ENCODE results near the gene OPN1MW2.
"Not testable (repeated sequence)": the region's sequence is repeated elsewhere in the genome, so short reads cannot be mapped to it uniquely, and the experiment has no call there.

GRCh38 chrX:154225292-154225691 lies 5.7 kb downstream of the OPN1MW2 start:
- not testable (repeated sequence) for TF ChIP-seq JUND (CRISPR knock-in tag; IDR thresholded peaks at IDR 0.05); ZHX1 (CRISPR knock-in tag; IDR thresholded peaks at IDR 0.05; ENCODE audit: low read depth); RFX5 (IDR thresholded peaks at IDR 0.05; ENCODE audit: low read depth, low read length); ZNF430 (CRISPR knock-in tag; IDR thresholded peaks at IDR 0.05); SP1 (IDR thresholded peaks at IDR 0.05); SP1 (CRISPR knock-in tag; IDR thresholded peaks at IDR 0.05); TP53 (CRISPR knock-in tag; conservative IDR thresholded peaks at IDR 0.05); FOXM1 (CRISPR knock-in tag; IDR thresholded peaks at IDR 0.05); RXRB (CRISPR knock-in tag; IDR thresholded peaks at IDR 0.05; ENCODE audit: borderline replicate concordance); POLR2AphosphoS5 (IDR thresholded peaks at IDR 0.05; ENCODE audit: low read depth, low read length); ZFP1 (CRISPR knock-in tag; IDR thresholded peaks at IDR 0.05); ZNF121 (CRISPR knock-in tag; IDR thresholded peaks at IDR 0.05); ZBTB40 (IDR thresholded peaks at IDR 0.05); ZBTB40 (CRISPR knock-in tag; IDR thresholded peaks at IDR 0.05)
- TF ChIP-seq, protein P1, sequence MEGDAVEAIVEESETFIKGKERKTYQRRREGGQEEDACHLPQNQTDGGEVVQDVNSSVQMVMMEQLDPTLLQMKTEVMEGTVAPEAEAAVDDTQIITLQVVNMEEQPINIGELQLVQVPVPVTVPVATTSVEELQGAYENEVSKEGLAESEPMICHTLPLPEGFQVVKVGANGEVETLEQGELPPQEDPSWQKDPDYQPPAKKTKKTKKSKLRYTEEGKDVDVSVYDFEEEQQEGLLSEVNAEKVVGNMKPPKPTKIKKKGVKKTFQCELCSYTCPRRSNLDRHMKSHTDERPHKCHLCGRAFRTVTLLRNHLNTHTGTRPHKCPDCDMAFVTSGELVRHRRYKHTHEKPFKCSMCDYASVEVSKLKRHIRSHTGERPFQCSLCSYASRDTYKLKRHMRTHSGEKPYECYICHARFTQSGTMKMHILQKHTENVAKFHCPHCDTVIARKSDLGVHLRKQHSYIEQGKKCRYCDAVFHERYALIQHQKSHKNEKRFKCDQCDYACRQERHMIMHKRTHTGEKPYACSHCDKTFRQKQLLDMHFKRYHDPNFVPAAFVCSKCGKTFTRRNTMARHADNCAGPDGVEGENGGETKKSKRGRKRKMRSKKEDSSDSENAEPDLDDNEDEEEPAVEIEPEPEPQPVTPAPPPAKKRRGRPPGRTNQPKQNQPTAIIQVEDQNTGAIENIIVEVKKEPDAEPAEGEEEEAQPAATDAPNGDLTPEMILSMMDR (CRISPR knock-in tag; IDR thresholded peaks at IDR 0.05), result not testable (repeated sequence)

Measured in HepG2 (cell line).